Measurements from ENCODE around the gene FAM240A.

FAM240A gene

DNA sequence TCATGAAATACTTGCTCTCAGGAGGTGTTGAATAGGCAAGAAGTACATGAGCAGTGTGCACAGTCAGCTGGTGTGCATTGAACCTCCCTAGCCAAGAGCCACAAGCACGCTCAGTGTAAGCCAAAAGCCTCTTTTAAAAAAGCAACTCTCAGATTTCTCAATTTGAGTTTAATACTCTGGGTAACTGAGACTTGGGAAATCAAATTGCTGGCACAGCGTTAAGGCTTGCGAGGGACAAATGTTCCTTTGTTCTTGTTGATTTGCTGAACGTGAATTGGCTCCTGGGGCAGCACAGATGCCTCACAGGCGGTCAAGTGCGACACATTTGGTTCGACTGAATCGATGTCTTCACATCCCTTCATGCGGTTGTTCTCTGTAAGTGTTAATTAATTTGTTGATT is at the start of gene FAM240A:
TSS of gene FAM240A (plus strand) at position 202 of the 400 bp plus-strand sequence. CDS start at position 361, 159 bp downstream.
- no peaks in the 10 kb centered on the region for H3K36me3 Mint-ChIP-seq (ENCODE audit: low read depth)
- H3K27ac Mint-ChIP-seq = no peak within 1 kb of the TSS
- H3K9me3 Mint-ChIP-seq = no peaks in the 10 kb centered on the region
- peaks cover 56% of the 10 kb centered on the region for H3K4me1 Mint-ChIP-seq
- DNase-seq = peak; percentile 28
- no peak within 1 kb of the TSS for H3K4me3 Mint-ChIP-seq
- H3K27me3 Mint-ChIP-seq (ENCODE audit: low read depth, poor library complexity) = peaks cover 15% of the 10 kb centered on the region
- TF ChIP-seq, protein P1, sequence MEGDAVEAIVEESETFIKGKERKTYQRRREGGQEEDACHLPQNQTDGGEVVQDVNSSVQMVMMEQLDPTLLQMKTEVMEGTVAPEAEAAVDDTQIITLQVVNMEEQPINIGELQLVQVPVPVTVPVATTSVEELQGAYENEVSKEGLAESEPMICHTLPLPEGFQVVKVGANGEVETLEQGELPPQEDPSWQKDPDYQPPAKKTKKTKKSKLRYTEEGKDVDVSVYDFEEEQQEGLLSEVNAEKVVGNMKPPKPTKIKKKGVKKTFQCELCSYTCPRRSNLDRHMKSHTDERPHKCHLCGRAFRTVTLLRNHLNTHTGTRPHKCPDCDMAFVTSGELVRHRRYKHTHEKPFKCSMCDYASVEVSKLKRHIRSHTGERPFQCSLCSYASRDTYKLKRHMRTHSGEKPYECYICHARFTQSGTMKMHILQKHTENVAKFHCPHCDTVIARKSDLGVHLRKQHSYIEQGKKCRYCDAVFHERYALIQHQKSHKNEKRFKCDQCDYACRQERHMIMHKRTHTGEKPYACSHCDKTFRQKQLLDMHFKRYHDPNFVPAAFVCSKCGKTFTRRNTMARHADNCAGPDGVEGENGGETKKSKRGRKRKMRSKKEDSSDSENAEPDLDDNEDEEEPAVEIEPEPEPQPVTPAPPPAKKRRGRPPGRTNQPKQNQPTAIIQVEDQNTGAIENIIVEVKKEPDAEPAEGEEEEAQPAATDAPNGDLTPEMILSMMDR (IDR thresholded peaks at IDR 0.05) = no peak

DNA sequence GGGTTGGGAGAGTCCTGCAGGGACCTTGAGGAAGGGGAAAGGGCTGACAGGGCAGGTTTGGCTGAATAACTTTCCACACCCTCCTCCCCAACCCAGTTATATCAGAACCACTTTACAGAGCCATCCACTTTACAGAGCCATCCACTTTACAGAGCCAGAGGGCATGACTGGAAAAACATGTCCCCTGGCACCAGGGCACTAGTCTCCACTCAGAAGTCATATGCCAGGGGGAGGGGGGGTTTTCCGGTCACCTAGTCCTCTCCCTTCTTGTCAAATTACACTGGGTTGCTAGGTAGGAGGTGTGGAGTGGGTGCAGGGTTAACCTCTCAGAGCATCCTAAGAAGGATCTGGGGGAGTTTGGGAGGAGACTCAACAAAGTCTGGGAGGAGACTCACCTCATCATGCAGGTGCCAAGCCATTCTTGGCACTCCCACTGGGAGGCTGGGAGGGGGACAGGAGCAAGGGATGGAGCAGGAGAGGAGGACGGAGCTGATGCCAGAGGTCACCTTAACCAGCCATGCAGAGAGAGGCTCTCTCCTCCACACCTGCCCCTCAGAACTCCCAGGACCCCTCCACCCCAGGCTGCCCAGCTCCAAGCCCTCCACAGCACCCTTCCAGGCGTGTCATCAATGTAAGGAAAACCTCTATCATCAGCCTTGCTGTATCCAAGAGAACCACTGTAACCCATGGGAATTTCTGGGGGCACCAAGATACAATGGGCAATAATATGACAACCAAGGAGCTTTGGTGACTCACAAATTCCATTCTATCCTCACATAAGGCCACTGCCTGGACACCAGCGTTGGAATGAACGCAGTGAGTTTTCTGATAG is 47.9 kb upstream of the FAM240A start:
- TF ChIP-seq, protein P1 (IDR thresholded peaks at IDR 0.05) = no peak
- Mint-ChIP-seq H3K4me1 (peaks cover 31% of the 10 kb centered on the region), H3K27me3 (ENCODE audit: low read depth, poor library complexity) (peaks cover 29% of the 10 kb centered on the region), H3K27ac (no peak overlapping the region), H3K36me3 (ENCODE audit: low read depth) (peaks cover 6% of the 10 kb centered on the region), H3K4me3 (no peak overlapping the region), H3K9me3 (peaks cover 18% of the 10 kb centered on the region)
- DNase-seq = no peak

DNA sequence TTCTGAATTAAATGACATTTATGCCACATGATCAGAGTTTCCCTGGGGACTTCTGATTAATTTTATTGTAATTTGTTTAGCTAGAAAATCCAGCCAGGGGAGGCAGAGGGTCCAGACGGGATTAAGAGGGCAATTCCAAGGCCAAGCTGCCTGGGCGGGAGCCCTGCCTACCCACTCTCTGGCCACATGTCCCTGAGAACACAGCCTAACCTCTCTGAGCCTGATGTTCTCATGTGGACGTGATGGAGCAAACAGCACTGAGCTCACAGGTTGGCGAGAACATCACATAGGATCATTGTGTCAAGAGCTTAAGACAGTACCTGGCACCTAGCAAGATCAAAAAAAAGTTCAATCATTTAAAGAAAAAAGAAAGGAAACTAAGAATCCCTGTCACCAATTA is 47.2 kb upstream of the FAM240A start:
- peak overlapping the region; percentile 80 for H3K4me3 Mint-ChIP-seq
- H3K9me3 Mint-ChIP-seq = peaks cover 25% of the 10 kb centered on the region
- no peak for DNase-seq
- TF ChIP-seq, protein P1 (IDR thresholded peaks at IDR 0.05) = no peak
- H3K27ac Mint-ChIP-seq = no peak overlapping the region
- peaks cover 28% of the 10 kb centered on the region for H3K4me1 Mint-ChIP-seq
- H3K27me3 Mint-ChIP-seq (ENCODE audit: low read depth, poor library complexity) = peaks cover 30% of the 10 kb centered on the region
- peaks cover 13% of the 10 kb centered on the region for H3K36me3 Mint-ChIP-seq (ENCODE audit: low read depth)

DNA sequence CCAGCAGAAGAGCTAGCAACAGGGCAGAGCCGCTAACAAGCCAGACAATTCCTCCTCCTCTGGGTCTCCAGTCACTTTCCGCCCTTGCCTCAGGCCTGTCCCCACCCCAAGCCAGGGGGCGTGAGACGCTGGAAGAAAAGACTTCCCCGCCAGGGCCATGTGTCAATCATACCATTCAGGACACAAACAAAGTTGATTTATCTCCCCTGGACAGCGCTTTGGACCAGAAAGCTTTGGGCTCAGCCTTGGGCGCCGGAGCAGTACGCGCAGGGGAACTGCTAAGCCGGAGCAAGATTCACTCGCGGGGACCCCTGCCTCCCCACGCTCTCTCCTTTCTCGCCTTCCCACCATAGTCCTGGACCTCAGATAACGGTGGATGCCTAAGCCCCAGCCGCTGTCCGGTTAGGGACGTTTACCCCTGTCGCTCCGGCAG is 46.7 kb upstream of the FAM240A start:
- Mint-ChIP-seq H3K4me3 (peak overlapping the region; percentile 80), H3K4me1 (peaks cover 28% of the 10 kb centered on the region), H3K9me3 (peaks cover 30% of the 10 kb centered on the region), H3K36me3 (ENCODE audit: low read depth) (peaks cover 16% of the 10 kb centered on the region), H3K27me3 (ENCODE audit: low read depth, poor library complexity) (peaks cover 30% of the 10 kb centered on the region), H3K27ac (no peak overlapping the region)
- TF ChIP-seq, protein P1 (IDR thresholded peaks at IDR 0.05) = no peak
- peak; percentile 33 for DNase-seq

DNA sequence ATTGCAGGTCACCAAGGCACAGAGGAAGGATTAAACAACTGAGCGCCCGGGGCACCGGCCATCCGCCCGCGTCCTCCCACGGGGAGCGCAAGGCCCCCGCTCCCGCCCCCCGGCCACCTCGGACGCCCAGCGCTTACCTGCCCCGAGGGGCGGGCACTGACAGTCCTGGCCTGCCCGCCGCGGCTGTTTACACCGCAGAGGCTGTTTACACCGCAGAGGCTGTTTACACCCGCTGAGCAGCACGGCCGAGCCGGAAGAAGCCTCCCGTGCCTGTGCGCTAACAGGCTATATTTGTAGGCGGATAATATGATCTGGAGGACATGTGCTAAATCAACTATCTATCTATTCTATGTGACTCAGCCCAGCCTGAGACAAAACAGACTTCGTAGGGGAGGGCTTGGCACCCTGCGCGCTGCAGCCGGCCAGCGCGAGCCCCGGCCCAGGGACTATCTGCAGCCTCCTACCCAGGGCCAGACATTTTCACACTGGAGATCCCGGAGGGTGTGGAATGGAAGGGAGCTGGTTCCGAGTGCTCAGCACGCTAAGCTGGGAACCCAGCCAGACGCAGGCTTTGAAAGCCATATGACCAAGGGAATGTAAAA is 46.2 kb upstream of the FAM240A start, which contains the start of gene LRRC2:
TSS of gene LRRC2 (minus strand) at position 263 of the 602 bp plus-strand sequence. CDS start 14,711 bp downstream, outside the sequence.
- peaks cover 30% of the 10 kb centered on the region for H3K9me3 Mint-ChIP-seq
- H3K36me3 Mint-ChIP-seq (ENCODE audit: low read depth) = peaks cover 16% of the 10 kb centered on the region
- TF ChIP-seq, protein P1 (IDR thresholded peaks at IDR 0.05) = no peak
- H3K27ac Mint-ChIP-seq = no peak within 1 kb of the TSS
- H3K27me3 Mint-ChIP-seq (ENCODE audit: low read depth, poor library complexity) = peaks cover 30% of the 10 kb centered on the region
- H3K4me1 Mint-ChIP-seq = peaks cover 28% of the 10 kb centered on the region
- H3K4me3 Mint-ChIP-seq = peak within 1 kb of the TSS; percentile 80
- peak; percentile 46 for DNase-seq

Data from nephron progenitor cell (in vitro differentiated cells).